Rectal smooth muscle tissue (tissue), 1 donor: ENCODE measurements around the gene USP54.
"Not testable (repeated sequence)": the region's sequence is repeated elsewhere in the genome, so short reads cannot be mapped to it uniquely, and the experiment has no call there.

Source experiments
- H3K27ac ChIP-seq: one replicate; pipeline ENCODE4 v1.7.0; 2013; ENCODE audit warnings: low read depth, low read length, inconsistent platforms
- H3K27me3 ChIP-seq: one replicate; pipeline ENCODE4 v1.7.0; 2013; ENCODE audit warnings: low read length; ENCODE audit not compliant: control insufficient read depth, insufficient read depth
- H3K36me3 ChIP-seq: one replicate; pipeline ENCODE4 v1.7.0; 2013; ENCODE audit warnings: low read length; ENCODE audit not compliant: control insufficient read depth, insufficient read depth
- H3K4me1 ChIP-seq: one replicate; pipeline ENCODE4 v1.7.0; 2013; ENCODE audit warnings: low read length; ENCODE audit not compliant: control insufficient read depth, insufficient read depth
- H3K4me3 ChIP-seq: one replicate; pipeline ENCODE4 v1.7.0; 2013; ENCODE audit warnings: low read length
- H3K9ac ChIP-seq: one replicate; pipeline ENCODE4 v1.7.0; 2013; ENCODE audit warnings: low read length

Gene USP54

GRCh38 chr10:73584737-73585136 is 6.4 kb downstream of the USP54 start:
- Histone ChIP-seq H3K27ac (no peak overlapping the region), H3K36me3 (no peaks in the 10 kb centered on the region), H3K4me1 (peaks cover 4% of the 10 kb centered on the region), H3K4me3 (no peak overlapping the region), H3K27me3 (no peaks in the 10 kb centered on the region), H3K9ac (no peak overlapping the region)

DNA sequence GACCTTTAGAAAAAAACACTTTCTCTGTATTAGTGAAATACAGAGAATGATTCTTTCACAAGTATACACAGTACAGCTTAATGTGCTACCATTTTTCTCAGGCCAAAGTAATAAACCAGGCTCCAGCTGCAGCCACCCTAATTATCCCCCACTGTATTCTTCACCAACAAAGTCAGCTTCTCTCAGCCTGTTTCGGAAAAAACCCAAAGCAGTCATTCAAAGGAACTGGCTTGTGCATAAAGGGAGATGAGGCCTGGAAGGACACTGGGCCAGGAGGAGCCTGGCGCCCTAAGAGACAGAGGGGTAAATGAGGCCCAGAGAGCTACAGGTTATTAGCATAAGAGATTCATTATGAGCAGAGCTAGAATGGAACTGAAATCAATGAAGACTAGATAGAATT is 9.2 kb downstream of the USP54 start:
- H3K4me3 ChIP-seq: no peak overlapping the region
- H3K27me3 ChIP-seq: no peaks in the 10 kb centered on the region
- peaks cover 15% of the 10 kb centered on the region for H3K4me1 ChIP-seq
- H3K9ac ChIP-seq: no peak overlapping the region
- H3K36me3 ChIP-seq: no peaks in the 10 kb centered on the region
- H3K27ac ChIP-seq: no peak overlapping the region

- peaks cover 28% of the 10 kb centered on the region for H3K4me1 ChIP-seq
- H3K27me3 ChIP-seq, H3K9ac ChIP-seq, H3K4me3 ChIP-seq, H3K27ac ChIP-seq, H3K36me3 ChIP-seq: not testable (repeated sequence)
These were observed 12.2 kb downstream of the USP54 start for GRCh38 chr10:73578927-73579326.

GRCh38 chr10:73577788-73578187 is 13.4 kb downstream of the USP54 start:
- Histone ChIP-seq H3K36me3 (no peaks in the 10 kb centered on the region), H3K4me1 (peaks cover 28% of the 10 kb centered on the region), H3K4me3 (peak overlapping the region; percentile 17), H3K9ac (no peak overlapping the region), H3K27ac (peak overlapping the region; percentile 91), H3K27me3 (no peaks in the 10 kb centered on the region)

DNA sequence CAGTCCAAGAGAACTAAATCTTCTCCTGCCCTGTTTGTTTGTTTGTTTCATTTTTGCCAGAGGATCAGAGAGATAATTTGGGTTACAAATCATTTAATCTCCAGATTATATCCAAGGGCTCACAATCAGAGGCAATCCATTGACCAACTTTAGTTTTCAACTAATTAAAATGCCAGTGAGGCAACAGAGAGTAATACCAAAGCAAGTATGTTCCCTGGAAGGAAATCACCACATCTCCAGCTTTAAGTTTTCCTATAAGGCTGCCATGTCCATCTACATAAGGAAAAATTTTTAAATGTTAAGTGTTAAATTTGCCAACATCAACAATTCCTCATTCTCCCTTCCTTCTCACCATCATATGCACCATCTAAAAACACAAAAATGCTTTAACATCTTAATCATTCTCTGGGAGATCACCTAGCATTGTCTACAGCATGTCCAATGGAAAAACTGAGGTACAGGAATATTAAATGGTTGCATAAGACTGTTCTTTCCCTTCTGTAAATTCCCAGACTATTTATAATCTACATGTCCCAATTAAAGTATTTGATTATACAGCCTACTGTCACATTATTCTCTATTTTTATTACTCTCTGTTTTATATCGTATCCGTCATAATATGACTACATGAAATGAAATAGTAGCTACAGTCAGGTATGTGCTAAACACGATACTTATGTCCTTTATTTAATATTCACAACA is 14.1 kb downstream of the USP54 start:
- peak overlapping the region; percentile 2 for H3K4me3 ChIP-seq
- H3K27me3 ChIP-seq: no peaks in the 10 kb centered on the region
- no peaks in the 10 kb centered on the region for H3K36me3 ChIP-seq
- peaks cover 28% of the 10 kb centered on the region for H3K4me1 ChIP-seq
- peak overlapping the region; percentile 91 for H3K27ac ChIP-seq
- no peak overlapping the region for H3K9ac ChIP-seq

- Histone ChIP-seq H3K36me3 (no peaks in the 10 kb centered on the region), H3K27me3 (no peaks in the 10 kb centered on the region), H3K4me3 (peak overlapping the region; percentile 14), H3K27ac (peak overlapping the region; percentile 91), H3K9ac (no peak overlapping the region), H3K4me1 (peaks cover 28% of the 10 kb centered on the region)
These were observed 14.8 kb downstream of the USP54 start for GRCh38 chr10:73576178-73576889.

- H3K36me3 ChIP-seq: not testable (repeated sequence)
These were observed 24.1 kb downstream of the USP54 start for GRCh38 chr10:73567025-73567424.

DNA sequence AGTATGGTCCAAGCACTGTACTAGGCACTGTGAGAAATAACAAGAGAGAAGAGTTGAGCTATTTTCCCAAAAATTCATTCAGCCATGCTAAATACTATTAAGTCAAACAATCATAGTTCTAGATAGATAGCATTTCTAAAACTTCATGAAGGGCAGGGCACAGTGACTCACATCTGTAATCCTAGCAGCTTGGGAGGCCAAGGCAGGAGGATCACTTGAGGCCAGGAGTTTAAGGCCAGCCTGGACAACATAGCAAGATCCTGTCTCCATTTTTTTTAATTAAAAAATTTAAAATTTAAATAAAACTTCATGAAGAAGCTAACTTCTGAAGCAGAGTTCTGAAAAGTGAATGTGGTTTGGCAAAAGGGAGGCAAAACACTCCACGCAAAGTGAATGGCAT is 29.9 kb downstream of the USP54 start:
- no peak overlapping the region for H3K27ac ChIP-seq
- no peaks in the 10 kb centered on the region for H3K36me3 ChIP-seq
- no peak overlapping the region for H3K4me3 ChIP-seq
- H3K27me3 ChIP-seq: no peaks in the 10 kb centered on the region
- no peak overlapping the region for H3K9ac ChIP-seq
- H3K4me1 ChIP-seq: no peaks in the 10 kb centered on the region

More at GRCh38 chr10:73567025-73567424, 24.1 kb downstream of the USP54 start:
- H3K9ac ChIP-seq, H3K4me3 ChIP-seq, H3K4me1 ChIP-seq, H3K27ac ChIP-seq, H3K27me3 ChIP-seq: not testable (repeated sequence)

GRCh38 chr10:73559590-73559989 is 31.6 kb downstream of the USP54 start:
- Histone ChIP-seq H3K27me3 (no peaks in the 10 kb centered on the region), H3K4me3 (no peak overlapping the region), H3K4me1 (no peaks in the 10 kb centered on the region), H3K36me3 (no peaks in the 10 kb centered on the region), H3K27ac (no peak overlapping the region), H3K9ac (no peak overlapping the region)

- Histone ChIP-seq H3K36me3 (no peaks in the 10 kb centered on the region), H3K9ac (no peak overlapping the region), H3K4me1 (no peaks in the 10 kb centered on the region), H3K27me3 (no peaks in the 10 kb centered on the region), H3K4me3 (no peak overlapping the region), H3K27ac (no peak overlapping the region)
These were observed 34.3 kb downstream of the USP54 start for GRCh38 chr10:73556855-73557254.

DNA sequence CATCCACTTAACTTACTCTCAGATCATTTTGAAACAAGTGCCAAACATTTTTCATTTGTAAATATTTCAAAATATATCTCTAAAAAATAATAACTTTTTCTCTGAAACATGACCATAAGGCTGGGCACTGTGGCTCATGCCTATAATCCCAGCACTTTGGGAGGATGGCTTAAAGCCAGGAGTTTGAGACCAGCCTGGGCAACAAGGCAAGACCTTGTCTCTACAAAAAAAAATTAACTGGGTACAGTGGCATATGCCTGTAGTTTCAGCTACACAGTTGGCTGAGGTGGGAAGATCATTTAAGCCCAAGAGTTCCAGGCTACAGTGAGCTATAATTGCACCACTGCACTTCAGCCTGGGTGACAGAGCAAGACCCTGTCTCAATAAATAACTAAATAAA is 36.4 kb downstream of the USP54 start:
- Histone ChIP-seq H3K36me3 (no peaks in the 10 kb centered on the region), H3K27me3 (no peaks in the 10 kb centered on the region), H3K27ac (no peak overlapping the region), H3K9ac (no peak overlapping the region), H3K4me1 (no peaks in the 10 kb centered on the region), H3K4me3 (no peak overlapping the region)

DNA sequence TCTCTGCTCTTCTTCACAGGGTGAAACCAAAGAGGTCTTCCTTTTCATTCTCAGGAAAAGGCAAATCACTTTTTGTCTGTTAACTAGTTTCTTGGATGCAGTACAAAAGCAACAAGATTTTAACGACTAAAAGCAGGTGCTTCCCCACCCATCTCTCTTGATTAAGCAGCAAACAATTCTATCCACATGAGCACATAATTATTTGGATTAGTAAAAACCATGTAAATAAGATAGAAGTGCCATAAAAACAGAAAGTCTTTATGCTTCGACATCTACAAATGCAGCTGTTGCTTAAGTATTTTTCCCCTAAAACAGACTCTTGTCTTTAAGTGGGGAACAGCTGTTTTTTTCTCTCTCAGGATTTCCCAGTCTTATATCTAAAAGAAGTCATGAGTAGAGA is 37.4 kb downstream of the USP54 start:
- H3K27me3 ChIP-seq: no peaks in the 10 kb centered on the region
- H3K27ac ChIP-seq: no peak overlapping the region
- no peak overlapping the region for H3K9ac ChIP-seq
- no peaks in the 10 kb centered on the region for H3K36me3 ChIP-seq
- no peaks in the 10 kb centered on the region for H3K4me1 ChIP-seq
- H3K4me3 ChIP-seq: no peak overlapping the region
